ENCODE measurements around the gene GNE.
A peak's percentile ranks its signal among the peaks of the same experiment; 100 is the strongest.
"Not testable (repeated sequence)": the region's sequence is repeated elsewhere in the genome, so short reads cannot be mapped to it uniquely, and the experiment has no call there.

The GNE gene

GRCh38 chr9:36258208-36258995 lies at the start of gene GNE:
GNE (minus strand) TSS chr9:36258448; CDS start chr9:36249355, 9,093 bp downstream.
- DNase-seq (ENCODE audit: low read depth in 2 of 2) = peak; percentile 97 to 98

DNA sequence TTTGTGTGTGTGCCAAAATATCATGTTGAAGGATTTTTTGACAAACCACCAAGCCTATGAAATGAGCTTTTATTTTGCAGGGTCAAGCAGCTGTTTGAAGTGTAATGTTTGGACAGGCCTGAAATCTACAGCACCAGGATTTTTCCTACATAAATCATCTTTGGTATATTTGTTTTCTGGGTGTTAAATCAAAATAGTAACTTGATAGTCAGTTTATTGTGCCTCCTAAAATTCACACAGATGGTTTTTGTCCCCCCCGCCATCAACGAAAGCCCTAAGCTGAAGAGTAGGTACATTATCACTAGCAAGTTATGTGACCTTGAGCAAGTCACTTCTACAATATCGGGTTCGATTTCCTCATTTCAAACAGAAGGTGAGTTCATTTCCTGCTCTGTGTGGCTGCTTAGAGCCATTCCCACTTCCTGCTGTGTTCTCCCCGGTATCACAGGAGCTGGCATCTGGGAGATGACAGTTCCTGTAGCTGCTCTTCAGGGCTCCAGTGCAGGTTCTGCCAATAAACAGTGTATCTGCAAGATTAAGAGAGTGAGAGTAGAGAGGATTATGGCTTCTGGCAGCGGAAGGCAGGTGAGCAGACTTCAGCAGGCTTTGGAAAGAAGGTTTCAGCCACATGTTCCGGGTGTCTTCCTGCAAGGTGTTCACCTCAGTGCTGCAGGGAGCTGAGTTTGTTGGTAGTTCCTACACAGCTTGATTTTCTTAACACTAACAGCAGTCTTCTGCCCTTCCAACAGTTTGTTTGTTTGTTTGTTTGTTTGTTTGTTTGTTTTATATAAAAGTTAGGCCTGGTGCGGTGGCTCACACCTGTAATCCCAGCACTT lies 48.4 kb upstream of the GNE start:
- no peak for DNase-seq (ENCODE audit: low read depth in 2 of 2)

GRCh38 chr9:36304366-36304765 lies 46.1 kb upstream of the GNE start:
- not testable (repeated sequence) for DNase-seq (ENCODE audit: low read depth in 2 of 2)

- no peak for DNase-seq (ENCODE audit: low read depth in 2 of 2)
Measured at GRCh38 chr9:36301227-36301626, 43.0 kb upstream of the GNE start.

DNA sequence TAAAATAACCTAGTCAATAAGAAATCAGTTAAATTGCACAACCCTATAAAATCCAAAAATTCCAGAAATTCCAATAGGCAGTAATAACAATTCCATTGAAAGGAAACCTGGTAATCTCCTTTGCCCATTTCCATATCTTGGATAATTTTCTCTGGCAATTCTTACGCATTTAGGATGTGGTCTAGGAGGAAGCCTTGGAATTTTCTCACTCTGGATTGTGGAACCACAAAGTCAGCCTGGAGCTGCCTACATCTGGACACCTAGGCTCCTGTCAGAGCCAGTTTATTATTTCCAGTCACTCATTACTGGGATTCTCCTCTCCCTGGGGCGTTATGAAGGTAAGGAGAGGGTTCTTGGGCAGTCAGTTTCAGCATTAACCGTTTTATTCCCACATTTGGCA lies 40.3 kb upstream of the GNE start:
- no peak for DNase-seq (ENCODE audit: low read depth in 2 of 2)

DNA sequence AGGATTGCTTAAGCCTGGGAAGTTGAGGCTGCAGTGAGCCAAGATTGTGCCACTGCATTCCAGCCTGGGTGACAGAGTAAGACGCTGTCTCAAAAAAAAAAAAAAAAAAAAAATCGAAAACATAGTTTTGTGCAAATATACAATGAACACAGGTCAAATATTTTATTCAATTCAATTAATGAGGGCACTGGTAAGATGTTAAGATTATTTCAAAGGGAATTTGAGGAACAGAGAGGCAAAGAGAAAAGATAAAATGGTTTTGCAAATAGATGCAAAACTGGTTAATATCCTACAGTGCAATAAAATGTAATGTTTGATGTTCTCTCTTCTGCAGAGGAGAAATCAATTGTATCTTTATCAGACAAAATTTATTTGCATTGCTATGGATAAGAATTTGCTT lies 39.5 kb upstream of the GNE start:
- DNase-seq (ENCODE audit: low read depth in 2 of 2) = no peak

DNA sequence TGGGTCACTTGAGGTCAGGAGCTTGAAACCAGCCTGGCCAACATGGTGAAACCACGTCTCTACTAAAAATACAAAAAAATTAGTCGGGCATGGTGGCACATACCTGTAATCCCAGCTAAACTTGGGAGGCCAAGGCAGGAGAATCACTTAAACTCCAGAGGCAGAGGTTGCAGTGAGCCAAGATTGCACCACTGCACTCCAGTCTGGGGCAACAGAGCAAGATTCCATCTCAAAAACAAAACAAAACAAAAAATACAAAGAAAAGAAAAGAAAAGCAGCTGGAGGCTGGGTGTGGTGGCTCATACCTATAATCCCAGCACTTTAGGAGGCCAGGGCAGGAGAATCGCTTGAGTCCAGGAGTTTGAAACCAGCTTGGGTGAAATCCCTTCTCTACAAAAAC lies 36.7 kb upstream of the GNE start:
- DNase-seq (ENCODE audit: low read depth in 2 of 2) = not testable (repeated sequence)

DNA sequence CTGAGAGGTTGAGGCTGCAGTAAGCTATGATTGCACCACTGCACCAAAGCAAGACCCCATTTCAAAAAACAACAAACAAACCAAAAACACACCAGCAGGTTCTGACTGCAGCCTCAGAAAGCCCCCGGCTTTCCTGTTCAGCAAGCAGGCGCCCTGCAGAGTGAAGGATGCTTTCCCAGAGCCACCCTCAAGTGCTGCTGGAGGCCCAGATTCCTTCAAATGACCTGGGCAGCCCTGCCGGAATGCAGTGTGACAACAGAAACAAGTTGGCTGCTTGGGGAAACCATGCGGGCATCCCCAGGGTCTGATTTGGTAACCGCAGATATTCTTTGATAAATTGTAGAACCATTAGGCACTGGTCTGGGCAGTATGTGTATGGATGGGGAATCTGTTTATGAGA lies 35.7 kb upstream of the GNE start:
- DNase-seq (ENCODE audit: low read depth in 2 of 2) = no peak

GRCh38 chr9:36293171-36293570 lies 34.9 kb upstream of the GNE start:
- DNase-seq (ENCODE audit: low read depth in 2 of 2) = no peak

- no peak for DNase-seq (ENCODE audit: low read depth in 2 of 2)
Measured at GRCh38 chr9:36292641-36293040, 34.4 kb upstream of the GNE start.

GRCh38 chr9:36290996-36291395 lies 32.7 kb upstream of the GNE start:
- DNase-seq (ENCODE audit: low read depth in 2 of 2) = no peak

DNA sequence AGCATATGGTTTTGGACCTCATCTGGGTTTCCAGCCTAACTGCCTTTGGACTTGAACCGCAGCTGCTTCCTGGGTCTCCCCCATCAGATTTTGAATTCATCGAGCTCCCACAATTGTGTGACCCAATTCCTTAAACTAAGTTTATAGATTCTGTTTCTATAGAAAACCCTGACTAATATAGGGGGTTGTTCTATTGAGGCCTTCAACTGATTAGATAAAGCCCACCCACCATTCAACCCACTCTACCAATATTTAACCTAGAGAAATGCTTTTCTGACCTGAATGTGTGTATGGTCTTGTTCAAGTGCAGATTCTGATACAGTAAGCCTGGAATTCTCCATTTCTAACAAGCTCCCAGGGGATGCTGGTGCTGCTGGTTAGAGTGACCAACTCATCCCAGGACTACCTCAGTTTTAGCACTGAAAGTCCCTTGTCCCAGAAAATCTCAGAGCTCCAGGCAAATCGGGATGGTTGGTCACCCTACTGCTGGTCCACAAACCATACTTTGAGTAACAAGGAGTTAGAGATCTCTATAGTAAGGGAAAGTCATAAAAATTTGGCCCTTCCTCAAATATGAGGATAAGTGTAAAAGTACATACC lies 31.7 kb upstream of the GNE start:
- DNase-seq (ENCODE audit: low read depth in 2 of 2) = no peak

GRCh38 chr9:36288070-36288469 lies 29.8 kb upstream of the GNE start:
- DNase-seq (ENCODE audit: low read depth in 2 of 2) = no peak

DNA sequence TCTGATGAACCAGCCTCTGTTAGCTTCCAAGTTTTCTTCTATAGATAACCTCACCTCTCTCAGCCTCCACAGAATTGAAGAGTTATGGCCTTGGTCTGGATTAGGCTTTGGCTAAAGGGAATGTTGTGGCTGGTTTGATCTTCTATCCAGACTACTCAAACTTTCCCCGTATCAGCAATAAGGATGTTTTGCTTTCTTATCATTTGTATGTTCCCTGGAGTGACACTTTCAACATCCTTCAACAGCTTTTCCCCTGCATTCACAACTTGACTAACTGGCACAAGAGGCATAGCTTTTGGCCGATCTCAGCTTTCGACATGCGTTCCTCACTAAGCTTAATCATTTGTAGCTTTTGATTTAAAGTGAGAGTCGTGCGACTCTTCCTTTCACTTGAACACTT lies 28.1 kb upstream of the GNE start:
- DNase-seq (ENCODE audit: low read depth in 2 of 2) = no peak

GRCh38 chr9:36284226-36284625 lies 26.0 kb upstream of the GNE start:
- no peak for DNase-seq (ENCODE audit: low read depth in 2 of 2)

- no peak for DNase-seq (ENCODE audit: low read depth in 2 of 2)
Measured at GRCh38 chr9:36282275-36282674, 24.0 kb upstream of the GNE start.

DNA sequence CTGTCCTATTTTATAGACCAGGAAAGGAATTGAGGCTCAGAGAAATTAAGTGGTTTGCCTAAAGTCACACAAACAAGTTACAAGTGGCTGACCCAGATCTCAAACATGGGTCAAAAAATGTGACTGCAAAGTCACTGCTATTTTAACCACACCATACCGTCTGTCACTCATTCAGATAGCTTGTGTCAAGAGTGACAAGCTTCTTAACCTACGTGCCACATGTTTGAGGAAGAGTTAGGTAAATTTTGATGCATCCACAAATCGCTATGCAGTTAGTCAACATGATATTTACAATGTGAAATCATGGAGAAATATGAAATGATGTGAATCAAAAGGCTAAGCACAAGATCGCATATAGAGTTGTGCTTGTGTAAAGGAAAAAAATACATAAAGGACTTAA lies 22.7 kb upstream of the GNE start:
- no peak for DNase-seq (ENCODE audit: low read depth in 2 of 2)

- DNase-seq (ENCODE audit: low read depth in 2 of 2) = no peak
Measured at GRCh38 chr9:36278243-36278642, 20.0 kb upstream of the GNE start.

DNA sequence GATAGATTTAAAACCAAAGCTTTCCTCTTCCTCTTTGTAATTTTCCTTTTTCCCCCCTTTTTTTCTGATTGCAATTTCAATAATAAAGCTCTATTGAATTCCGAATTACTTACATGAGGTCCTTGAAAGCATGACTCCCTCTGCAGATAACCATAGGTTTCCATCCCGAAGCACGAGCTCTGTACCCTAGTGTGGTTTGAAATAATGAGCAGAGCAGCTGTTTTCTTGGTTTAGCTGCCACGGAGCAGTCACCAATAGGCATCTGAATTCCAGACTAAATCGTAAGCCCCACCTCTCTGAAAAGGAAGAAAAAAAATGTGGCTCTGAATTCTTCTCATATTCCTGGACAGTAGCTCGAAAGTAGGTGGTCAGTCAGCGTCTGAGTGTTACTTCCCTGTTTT lies 18.5 kb upstream of the GNE start:
- DNase-seq (ENCODE audit: low read depth in 2 of 2) = no peak

- DNase-seq (ENCODE audit: low read depth in 2 of 2) = no peak
Measured at GRCh38 chr9:36276254-36276653, 18.0 kb upstream of the GNE start.

GRCh38 chr9:36275060-36275459 lies 16.8 kb upstream of the GNE start:
- DNase-seq (ENCODE audit: low read depth in 2 of 2) = no peak

DNA sequence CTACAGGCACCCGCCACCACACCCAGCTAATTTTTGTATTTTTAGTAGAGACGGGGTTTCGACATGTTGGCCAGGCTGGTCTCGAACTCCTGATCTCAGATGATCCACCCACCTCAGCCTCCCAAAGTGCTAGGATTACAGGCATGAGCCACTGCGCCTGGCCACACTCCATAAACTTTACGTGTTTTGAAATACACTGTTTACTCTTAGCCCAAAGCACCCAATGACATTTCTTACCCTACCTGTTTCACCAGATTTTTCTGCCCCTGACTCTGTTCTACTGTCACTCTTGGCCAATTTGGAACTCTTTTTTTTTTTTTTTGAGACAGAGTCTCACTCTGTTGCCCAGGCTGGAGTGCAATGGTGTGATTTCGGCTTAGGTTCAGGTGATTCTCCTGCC lies 15.1 kb upstream of the GNE start:
- DNase-seq (ENCODE audit: low read depth in 2 of 2) = not testable (repeated sequence)

DNA sequence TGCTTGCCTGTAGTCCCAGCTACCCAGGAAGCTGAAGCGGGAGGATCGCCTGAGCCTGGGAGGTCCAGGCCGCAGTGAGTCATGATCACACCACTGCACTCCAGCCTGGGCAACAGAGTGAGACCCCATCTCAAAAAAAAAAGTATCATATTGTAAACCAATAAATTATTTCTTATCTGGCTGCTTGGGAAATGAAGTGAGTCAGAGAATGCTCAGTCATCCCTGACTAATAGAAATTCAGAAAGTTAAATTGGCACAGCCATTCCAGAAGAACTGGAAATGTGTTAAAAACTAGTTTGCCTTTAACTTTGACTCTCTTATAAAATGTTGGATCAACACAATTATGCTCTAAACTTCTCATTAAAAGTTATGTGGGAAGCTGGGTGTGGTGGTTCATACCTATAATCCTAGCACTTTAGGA lies 9.8 kb upstream of the GNE start:
- DNase-seq (ENCODE audit: low read depth in 2 of 2) = no peak

All from stimulated activated CD8-positive, alpha-beta memory T cell treated with anti-CD3 and anti-CD28 coated beads, Interleukin-2, amount 100 ng/mL, for 48 hours (primary cell).